ENCODE results near the gene CD19.
"Not testable (repeated sequence)": the region's sequence is repeated elsewhere in the genome, so short reads cannot be mapped to it uniquely, and the experiment has no call there.

The CD19 gene

DNA sequence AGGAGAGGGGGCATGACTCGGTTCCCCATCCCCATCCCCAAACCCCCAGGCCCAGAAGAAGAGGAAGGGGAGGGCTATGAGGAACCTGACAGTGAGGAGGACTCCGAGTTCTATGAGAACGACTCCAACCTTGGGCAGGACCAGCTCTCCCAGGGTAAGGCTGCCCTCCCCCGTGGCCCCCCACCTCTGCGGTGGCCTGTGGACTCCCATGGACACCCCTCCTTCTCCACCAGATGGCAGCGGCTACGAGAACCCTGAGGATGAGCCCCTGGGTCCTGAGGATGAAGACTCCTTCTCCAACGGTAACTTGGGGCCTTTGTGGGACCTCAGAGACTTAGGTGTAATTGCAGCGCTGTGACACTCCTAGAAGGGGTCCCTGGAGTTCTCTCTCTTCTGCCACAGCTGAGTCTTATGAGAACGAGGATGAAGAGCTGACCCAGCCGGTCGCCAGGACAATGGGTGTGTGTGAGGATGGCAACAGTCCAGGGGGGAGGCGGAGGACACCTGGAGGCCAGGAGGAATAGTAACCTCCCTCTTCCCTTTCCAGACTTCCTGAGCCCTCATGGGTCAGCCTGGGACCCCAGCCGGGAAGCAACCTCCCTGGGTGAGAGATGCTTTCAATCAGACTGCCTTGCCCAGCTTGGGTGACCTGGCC is 5.6 kb downstream of the CD19 start:
- no peak for DNase-seq

- no peak for DNase-seq
Observed at GRCh38 chr16:28938721-28939120, 7.0 kb downstream of the CD19 start.

DNA sequence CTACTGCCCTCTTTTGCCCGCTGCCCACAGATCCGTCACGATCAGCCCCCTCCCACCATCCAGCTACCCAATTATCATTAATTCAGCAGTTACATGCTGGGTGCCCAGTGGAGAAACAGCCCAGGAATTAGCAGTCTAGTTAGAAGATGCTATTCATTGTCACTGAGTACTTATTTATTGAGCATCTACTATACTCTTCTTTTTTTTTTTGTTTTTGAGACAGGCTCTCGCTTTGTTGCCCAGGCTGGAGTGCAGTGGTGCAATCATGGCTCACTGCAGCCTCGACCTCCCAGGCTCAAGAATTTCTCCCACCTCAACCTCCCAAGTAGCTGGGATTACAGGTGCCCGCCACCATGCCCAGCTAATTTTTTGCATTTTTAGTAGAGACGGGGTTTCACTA is 8.1 kb downstream of the CD19 start:
- DNase-seq: not testable (repeated sequence)

DNA sequence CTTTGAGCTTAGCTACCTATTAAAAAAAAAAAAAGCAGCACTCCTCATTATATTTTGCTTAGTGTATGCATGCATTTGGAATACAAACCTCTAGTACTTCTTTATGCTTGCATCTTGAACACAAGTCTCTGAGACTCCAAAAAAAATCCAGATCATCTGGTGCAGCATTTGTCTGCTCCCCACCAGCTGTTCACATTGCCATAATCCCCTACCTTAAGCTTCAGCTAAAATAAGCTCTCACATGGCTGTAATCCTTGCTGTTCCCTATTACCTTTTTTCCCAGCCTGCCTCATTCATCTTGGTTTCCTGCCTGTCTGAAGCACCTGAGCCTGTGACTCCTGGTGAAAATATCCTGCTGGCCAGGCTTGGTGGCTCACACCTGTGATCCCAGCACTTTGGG is 11.5 kb downstream of the CD19 start:
- no peak for DNase-seq

GRCh38 chr16:28946681-28947080 is 14.9 kb downstream of the CD19 start:
- no peak for DNase-seq

GRCh38 chr16:28950648-28951409 is 19.1 kb downstream of the CD19 start, which contains the start of gene NFATC2IP:
TSS of gene NFATC2IP (plus strand) at chr16:28950937. CDS start at chr16:28951012, 75 bp downstream.
- DNase-seq: peak; percentile 95

GRCh38 chr16:28951410-28951943 is 19.7 kb downstream of the CD19 start:
- no peak for DNase-seq

DNA sequence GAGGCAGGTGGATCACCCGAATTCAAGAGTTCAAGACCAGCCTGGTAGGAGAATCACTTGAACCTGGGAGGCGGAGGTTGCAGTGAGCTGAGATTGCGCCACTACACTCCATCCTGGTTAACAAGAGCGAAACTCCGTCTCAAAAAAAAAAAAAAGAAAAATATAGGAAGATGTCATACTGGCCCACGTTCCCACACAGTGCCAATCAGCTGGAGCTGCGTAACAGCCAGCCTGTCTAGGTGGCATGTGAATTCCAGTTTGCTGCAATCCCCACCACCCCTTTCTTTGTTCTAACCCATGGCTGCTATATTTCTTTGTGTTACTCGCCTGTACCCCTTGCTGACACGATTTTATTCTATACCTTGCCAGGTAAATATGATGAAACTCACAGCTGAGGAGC is 26.4 kb downstream of the CD19 start:
- DNase-seq: no peak

GRCh38 chr16:28958836-28959235 is 27.1 kb downstream of the CD19 start:
- DNase-seq: no peak

DNA sequence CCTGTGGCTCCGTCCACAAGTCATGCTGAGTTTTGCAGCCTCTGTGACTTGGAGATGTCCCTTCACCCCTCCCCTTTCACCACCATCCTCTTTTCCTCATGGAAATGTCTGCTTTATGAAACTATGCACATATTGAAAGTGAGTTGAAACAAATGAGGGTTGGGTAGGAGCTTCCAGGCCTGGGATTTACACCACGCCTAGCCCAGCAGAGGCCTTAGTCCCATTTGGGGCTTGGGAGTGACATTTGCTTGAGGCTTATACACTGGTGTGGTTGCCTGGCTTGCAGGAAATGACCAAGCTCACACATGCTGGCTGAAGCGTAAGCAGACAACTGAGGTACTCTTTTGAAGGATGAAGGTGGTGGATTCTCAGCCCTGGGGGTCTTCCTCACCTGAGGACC is 32.3 kb downstream of the CD19 start:
- DNase-seq: no peak

DNA sequence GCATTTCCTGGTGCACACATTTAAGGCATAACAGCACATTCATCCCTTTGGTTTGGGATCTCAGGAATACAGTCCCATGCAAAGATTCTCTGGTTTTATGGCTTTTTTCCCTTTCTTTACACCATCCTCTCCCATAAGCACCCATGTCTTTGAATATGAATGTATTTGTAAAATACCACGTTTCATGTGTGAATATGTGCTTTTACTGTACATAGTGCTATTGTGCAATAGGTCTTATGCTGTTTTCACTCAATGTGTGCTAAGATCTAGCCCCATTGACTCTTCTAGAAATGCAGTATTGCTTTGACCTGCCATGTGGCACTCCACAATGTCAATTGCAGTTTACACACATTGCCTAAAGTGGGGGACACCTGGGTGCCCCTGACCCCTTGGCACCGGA is 32.7 kb downstream of the CD19 start:
- no peak for DNase-seq

- DNase-seq: no peak
Observed at GRCh38 chr16:28967156-28967555, 35.4 kb downstream of the CD19 start.

GRCh38 chr16:28969696-28970095 is 37.9 kb downstream of the CD19 start:
- not testable (repeated sequence) for DNase-seq

DNA sequence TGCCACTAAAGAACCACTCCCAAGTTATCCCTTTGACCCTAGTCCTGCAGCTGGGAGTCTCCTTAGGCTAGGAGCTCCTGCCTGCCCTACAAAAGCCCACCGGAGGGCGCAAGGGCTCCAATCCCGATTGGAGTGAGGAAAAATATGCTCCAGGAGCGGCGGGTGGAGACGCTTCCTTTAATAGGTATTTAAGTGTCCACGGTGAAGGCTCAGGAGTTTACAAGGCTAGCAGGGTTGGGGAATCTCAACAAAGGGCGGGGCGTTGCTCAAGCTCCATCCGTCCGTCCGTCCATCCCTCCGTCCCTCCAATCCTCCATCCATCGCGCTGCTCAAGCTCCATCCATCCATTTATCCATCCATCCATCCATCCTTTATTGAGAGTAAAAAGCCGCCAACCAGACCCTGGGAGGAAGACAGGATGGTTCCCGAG is 42.3 kb downstream of the CD19 start:
- no peak for DNase-seq

GRCh38 chr16:28974437-28975157 is 42.8 kb downstream of the CD19 start, which contains the start of gene SPNS1:
TSS of gene SPNS1 (plus strand) at chr16:28974778. CDS start at chr16:28975152, 374 bp downstream.
- peak; percentile 67 for DNase-seq

DNA sequence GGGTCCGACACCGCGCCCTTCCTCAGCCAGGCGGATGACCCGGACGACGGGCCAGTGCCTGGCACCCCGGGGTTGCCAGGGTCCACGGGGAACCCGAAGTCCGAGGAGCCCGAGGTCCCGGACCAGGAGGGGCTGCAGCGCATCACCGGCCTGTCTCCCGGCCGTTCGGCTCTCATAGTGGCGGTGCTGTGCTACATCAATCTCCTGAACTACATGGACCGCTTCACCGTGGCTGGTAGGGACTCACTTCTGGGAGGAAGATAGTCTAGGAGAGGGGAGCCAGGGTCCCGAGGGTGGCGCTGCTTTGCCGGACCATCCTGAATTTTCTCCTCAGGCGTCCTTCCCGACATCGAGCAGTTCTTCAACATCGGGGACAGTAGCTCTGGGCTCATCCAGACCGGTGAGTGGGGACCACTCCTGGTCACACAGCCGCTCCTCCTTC is 43.4 kb downstream of the CD19 start:
- no peak for DNase-seq

GRCh38 chr16:28977703-28978662 is 46.2 kb downstream of the CD19 start:
- DNase-seq: no peak

DNA sequence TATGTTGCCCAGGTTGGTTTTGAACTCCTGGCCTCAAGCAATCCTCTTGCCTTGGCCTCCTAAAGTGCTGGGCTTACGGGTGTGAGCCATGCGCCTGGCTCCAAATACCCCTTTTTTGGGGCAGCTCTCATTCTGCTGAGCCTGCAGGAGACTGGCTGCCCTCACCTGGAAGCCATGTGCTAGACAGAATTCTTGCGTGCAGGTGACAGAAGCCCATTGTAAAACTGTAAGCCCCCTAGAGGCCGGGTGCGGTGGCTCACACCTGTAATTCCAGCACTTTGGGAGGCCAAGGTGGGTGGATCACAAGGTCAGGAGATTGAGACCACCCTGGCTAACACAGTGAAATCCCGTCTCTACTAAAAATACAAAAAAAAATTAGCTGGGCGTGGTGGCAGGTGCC is 48.6 kb downstream of the CD19 start:
- DNase-seq: not testable (repeated sequence)

- no peak for DNase-seq
Observed at GRCh38 chr16:28980929-28981328, 49.2 kb downstream of the CD19 start.

GRCh38 chr16:28981517-28981916 is 49.7 kb downstream of the CD19 start:
- no peak for DNase-seq

DNA sequence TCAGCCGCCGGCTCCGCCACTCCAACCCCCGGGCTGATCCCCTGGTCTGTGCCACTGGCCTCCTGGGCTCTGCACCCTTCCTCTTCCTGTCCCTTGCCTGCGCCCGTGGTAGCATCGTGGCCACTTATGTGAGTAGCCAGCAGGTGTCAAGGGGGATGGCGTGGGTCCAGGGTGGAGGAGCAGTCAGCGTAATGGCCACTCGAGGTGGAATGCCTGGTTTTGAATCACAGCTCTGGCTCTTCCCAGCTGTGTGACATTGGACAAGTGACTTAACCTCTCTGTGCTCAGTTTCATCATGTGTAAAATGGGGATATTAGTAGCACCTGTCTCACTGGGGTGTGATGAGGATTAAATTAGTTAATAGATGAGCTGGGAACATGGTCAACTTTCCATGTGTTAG is 50.6 kb downstream of the CD19 start:
- no peak for DNase-seq

GRCh38 chr16:28982949-28983348 is 51.2 kb downstream of the CD19 start:
- no peak for DNase-seq
